Loucy (cell line): ENCODE results near the gene ADAT1.

ENCODE experiments used
- H2AFZ ChIP-seq: fragments of 200-600 bp; sonication (generic); 2 replicates; pipeline ENCODE4 v1.6.0; 2016; ENCODE audit warnings: antibody characterized with exemption, mild to moderate bottlenecking, low read length, moderate library complexity
- H3F3A ChIP-seq: fragments of 200-600 bp; 2 replicates; pipeline ENCODE4 v1.6.0; 2016; ENCODE audit warnings: antibody characterized with exemption, low read depth, mild to moderate bottlenecking
- H3K27me3 ChIP-seq: fragments of 200-600 bp; sonication (generic); 2 replicates; pipeline ENCODE4 v1.6.1; 2014; ENCODE audit warnings: low read length, mild to moderate bottlenecking; ENCODE audit not compliant: insufficient read depth, poor library complexity, severe bottlenecking
- H3K36me3 ChIP-seq: fragments of 200-600 bp; sonication (generic); 2 replicates; pipeline ENCODE4 v1.6.1; 2016; ENCODE audit warnings: low read length; ENCODE audit not compliant: insufficient read depth
- H3K4me1 ChIP-seq: fragments of 200-600 bp; sonication (generic); 2 replicates; pipeline ENCODE4 v1.5.1; 2014; ENCODE audit warnings: low read length, mild to moderate bottlenecking; ENCODE audit not compliant: insufficient read depth, poor library complexity, severe bottlenecking
- H3K4me2 ChIP-seq: fragments of 200-600 bp; sonication (generic); 2 replicates; pipeline ENCODE4 v1.6.0; 2014; ENCODE audit warnings: antibody characterized with exemption, low read length, low read depth, mild to moderate bottlenecking; ENCODE audit not compliant: poor library complexity, severe bottlenecking
- H3K4me3 ChIP-seq: fragments of 200-600 bp; sonication (generic); 2 replicates; pipeline ENCODE4 v1.5.1; 2014; ENCODE audit warnings: low read length, mild to moderate bottlenecking, mixed read lengths; ENCODE audit not compliant: poor library complexity, severe bottlenecking
- H3K79me2 ChIP-seq: fragments of 200-600 bp; sonication (generic); 2 replicates; pipeline ENCODE4 v1.6.1; 2014; ENCODE audit warnings: low read length; ENCODE audit not compliant: insufficient read depth
- H3K9ac ChIP-seq: fragments of 200-600 bp; sonication (generic); 2 replicates; pipeline ENCODE4 v1.6.0; 2014; ENCODE audit warnings: mild to moderate bottlenecking, low read depth, low read length, moderate library complexity; ENCODE audit not compliant: poor library complexity, severe bottlenecking
- H3K9me2 ChIP-seq: fragments of 200-600 bp; sonication (generic); replicated peaks from 2 replicates; pipeline ENCODE4 v1.6.1; 2016; ENCODE audit warnings: low read depth, low read length, mixed read lengths
- H3K9me3 ChIP-seq: fragments of 200-600 bp; sonication (generic); 2 replicates; pipeline ENCODE4 v1.6.1; 2014; ENCODE audit warnings: mild to moderate bottlenecking, antibody characterized with exemption, low read length, low read depth; ENCODE audit not compliant: insufficient read depth
- H4K20me1 ChIP-seq: fragments of 200-600 bp; sonication (generic); 2 replicates; pipeline ENCODE4 v1.6.0; 2014; ENCODE audit warnings: antibody characterized with exemption, low read length, mild to moderate bottlenecking; ENCODE audit not compliant: insufficient read depth, poor library complexity, severe bottlenecking
- CTCF ChIP-seq: fragments of 200-600 bp; sonication (generic); conservative IDR thresholded peaks from 2 replicates; pipeline ENCODE4 v1.5.1; 2014; ENCODE audit warnings: mild to moderate bottlenecking, antibody characterized with exemption, low read length
- EZH2phosphoT487 ChIP-seq: fragments of 200-600 bp; IDR thresholded peaks from 2 replicates; pipeline ENCODE4 v1.6.1; 2018; ENCODE audit warnings: antibody characterized with exemption, mild to moderate bottlenecking, moderate library complexity, borderline replicate concordance

Gene ADAT1

GRCh38 chr16:75618780-75619179 lies 4.3 kb downstream of the ADAT1 start:
- no peaks in the 10 kb centered on the region for H3K9me3 ChIP-seq
- no peak for TF ChIP-seq CTCF
- no peak for TF ChIP-seq EZH2phosphoT487
- H2AFZ ChIP-seq = no peak overlapping the region
- peaks cover 6% of the 10 kb centered on the region; the same call in 1 of the 2 replicates for H3K36me3 ChIP-seq
- no peaks in the 10 kb centered on the region for H3K27me3 ChIP-seq
- H3K4me2 ChIP-seq = no peak overlapping the region
- no peaks in the 10 kb centered on the region for H3K9me2 ChIP-seq
- no peaks in the 10 kb centered on the region for H3F3A ChIP-seq
- no peak overlapping the region for H3K9ac ChIP-seq
- H4K20me1 ChIP-seq = no peaks in the 10 kb centered on the region
- H3K79me2 ChIP-seq = peaks cover 24% of the 10 kb centered on the region; the same call in 1 of the 2 replicates
- H3K4me3 ChIP-seq = no peak overlapping the region
- H3K4me1 ChIP-seq = peaks cover 27% of the 10 kb centered on the region

GRCh38 chr16:75617121-75617520 lies 6.0 kb downstream of the ADAT1 start:
- TF ChIP-seq EZH2phosphoT487 (no peak), CTCF (no peak)

GRCh38 chr16:75616521-75617010 lies 6.5 kb downstream of the ADAT1 start:
- Histone ChIP-seq H3K4me2 (no peak overlapping the region), H3K9me2 (no peaks in the 10 kb centered on the region), H3K9ac (no peak overlapping the region), H4K20me1 (no peaks in the 10 kb centered on the region), H3K4me1 (peaks cover 16% of the 10 kb centered on the region), H3K27me3 (no peaks in the 10 kb centered on the region), H2AFZ (no peak overlapping the region), H3K79me2 (peaks cover 10% of the 10 kb centered on the region; the same call in 1 of the 2 replicates), H3K36me3 (peaks cover 16% of the 10 kb centered on the region; the same call in 1 of the 2 replicates), H3F3A (no peaks in the 10 kb centered on the region), H3K4me3 (no peak overlapping the region), H3K9me3 (no peaks in the 10 kb centered on the region)
- TF ChIP-seq CTCF (no peak), EZH2phosphoT487 (no peak)

More at GRCh38 chr16:75617121-75617520, 6.0 kb downstream of the ADAT1 start:
- Histone ChIP-seq H3K27me3 (no peaks in the 10 kb centered on the region), H3K9me2 (no peaks in the 10 kb centered on the region), H4K20me1 (no peaks in the 10 kb centered on the region), H3K9me3 (no peaks in the 10 kb centered on the region), H3K4me1 (peaks cover 20% of the 10 kb centered on the region), H3K79me2 (peaks cover 16% of the 10 kb centered on the region; the same call in 1 of the 2 replicates), H3K36me3 (peaks cover 14% of the 10 kb centered on the region; the same call in 1 of the 2 replicates), H3K4me2 (no peak overlapping the region), H3F3A (no peaks in the 10 kb centered on the region), H2AFZ (no peak overlapping the region), H3K9ac (no peak overlapping the region), H3K4me3 (no peak overlapping the region)
